Activated CD4-positive, CD25-positive, alpha-beta regulatory T cell treated with anti-CD3 and anti-CD28 coated beads, Interleukin-2, amount 50 U/mL, for 16 hours (primary cell): ENCODE results near the gene HNRNPAB.
"Not testable (repeated sequence)": the region's sequence is repeated elsewhere in the genome, so short reads cannot be mapped to it uniquely, and the experiment has no call there.

ENCODE experiments used
- DNase-seq: peaks from one replicate; pipeline ENCODE4 v3.0.0-alpha.2; 2020; ENCODE audit warnings: low read depth, low spot score

Gene HNRNPAB

GRCh38 chr5:178241688-178242231, 37.4 kb downstream of the HNRNPAB start:
- DNase-seq = no peak

- DNase-seq = no peak
Observed at GRCh38 chr5:178242416-178242815, 38.1 kb downstream of the HNRNPAB start.

- no peak for DNase-seq
Observed at GRCh38 chr5:178244576-178244975, 40.2 kb downstream of the HNRNPAB start.

GRCh38 chr5:178245389-178245788, 41.1 kb downstream of the HNRNPAB start:
- DNase-seq = no peak

- no peak for DNase-seq
Observed at GRCh38 chr5:178246624-178247279, 42.4 kb downstream of the HNRNPAB start.

GRCh38 chr5:178247481-178248456, 43.4 kb downstream of the HNRNPAB start:
- no peak for DNase-seq

GRCh38 chr5:178248750-178249149, 44.4 kb downstream of the HNRNPAB start:
- DNase-seq = no peak

- no peak for DNase-seq
Observed at GRCh38 chr5:178249191-178249989, 45.1 kb downstream of the HNRNPAB start.

GRCh38 chr5:178250263-178250662, 45.9 kb downstream of the HNRNPAB start:
- no peak for DNase-seq

- no peak for DNase-seq
Observed at GRCh38 chr5:178252258-178252657, 47.9 kb downstream of the HNRNPAB start.

GRCh38 chr5:178253632-178254031, 49.3 kb downstream of the HNRNPAB start:
- not testable (repeated sequence) for DNase-seq

- DNase-seq = no peak
Observed at GRCh38 chr5:178256746-178257145, 52.4 kb downstream of the HNRNPAB start.

- DNase-seq = no peak
Observed at GRCh38 chr5:178257650-178258049, 53.3 kb downstream of the HNRNPAB start.

- no peak for DNase-seq
Observed at GRCh38 chr5:178259623-178260536, 55.5 kb downstream of the HNRNPAB start.
